GM12878 (cell line): ENCODE measurements around the gene RAB34. TPM values are rescaled to one million over a fixed set of nuclear protein-coding genes. Genes with fewer than 3 reads are reported as not detected.

Source experiments
- BCLAF1 ChIP-seq: fragments of 450-650 bp; IDR thresholded peaks from 2 replicates; pipeline ENCODE4 v1.6.1; 2017; ENCODE audit warnings: antibody characterized with exemption, mild to moderate bottlenecking, moderate library complexity
- CHD2 ChIP-seq: IDR thresholded peaks from 2 replicates; pipeline ENCODE4 v1.6.1; 2011; ENCODE audit warnings: low read depth, low read length, improper control_type of control experiment, borderline replicate concordance
- CREB1 ChIP-seq: IDR thresholded peaks from 2 replicates; pipeline ENCODE4 v1.6.1; 2012; ENCODE audit warnings: low read depth, mild to moderate bottlenecking, inconsistent platforms
- MTA2 ChIP-seq: fragments of 450-650 bp; IDR thresholded peaks from 2 replicates; pipeline ENCODE4 v1.6.1; 2016; ENCODE audit warnings: low read depth, mild to moderate bottlenecking, moderate library complexity
- PRDM15 ChIP-seq: fragments of 450-650 bp; formaldehyde crosslinking; IDR thresholded peaks from 2 replicates; pipeline ENCODE4 v1.4.0; 2020; ENCODE audit warnings: mild to moderate bottlenecking, moderate library complexity
- USF2 ChIP-seq: IDR thresholded peaks from 2 replicates; pipeline ENCODE4 v1.6.1; 2011; ENCODE audit warnings: low read depth, low read length, improper control_type of control experiment, borderline replicate concordance
- WRNIP1 ChIP-seq: IDR thresholded peaks from 2 replicates; pipeline ENCODE4 v1.6.1; 2011; ENCODE audit warnings: low read depth, low read length, improper control_type of control experiment, borderline replicate concordance
- ZNF592 ChIP-seq: fragments of 450-650 bp; IDR thresholded peaks from 2 replicates; pipeline ENCODE4 v1.6.1; 2017; ENCODE audit warnings: mild to moderate bottlenecking, moderate library complexity
- ZNF622 ChIP-seq: fragments of 450-650 bp; IDR thresholded peaks from 2 replicates; pipeline ENCODE4 v1.6.1; 2017; ENCODE audit warnings: mild to moderate bottlenecking, inconsistent platforms
- ZNF687 ChIP-seq: fragments of 450-650 bp; IDR thresholded peaks from 2 replicates; pipeline ENCODE4 v1.6.1; 2017; ENCODE audit warnings: mild to moderate bottlenecking, moderate library complexity
- ZSCAN29 ChIP-seq: fragments of 450-650 bp; IDR thresholded peaks from 2 replicates; pipeline ENCODE4 v1.6.1; 2017; ENCODE audit warnings: mild to moderate bottlenecking, moderate library complexity
- polyA plus RNA-seq, 11 experiments: library from polyadenylated mRNA; depleted of rRNA in 4 of 11; unstranded in 6 of 11; stranded (reverse) in 5 of 11; fragments of >200 nt; fragmentation: Nextera tagmentation in 4 of 11; fragmentation: Illumina TruSeq in 1 of 11; extraction: Ambion mirVana in 4 of 11; extraction: Trizol in 1 of 11; gene quantifications; 1 replicate in 1 of 11; 2 replicates in 10 of 11; pipeline versions ENCODE4 v1.2.1 to v1.2.3, GENCODE V29; 2011 to 2016; ENCODE audit warnings: inconsistent platforms in 2 of 11, missing spikeins in 2 of 11, low read depth in 1 of 11
- total RNA-seq, 4 experiments: library from RNA; depleted of rRNA in 3 of 4; stranded (reverse); fragments of >200 nt in 3 of 4; fragmentation: Illumina TruSeq in 1 of 4; extraction: Trizol in 1 of 4; gene quantifications; 2 replicates each; pipeline versions ENCODE4 v1.2.1 to v1.2.3, GENCODE V29; 2013 to 2021

Gene RAB34
- total and polyA plus RNA-seq, 10 of the 15 experiments (the other 5 are each of a cell fraction or from before 2014, with no cell fraction given), result 0.37 to 46.4 (median 32.8) TPM

GRCh38 chr17:28743243-28744103, 25.8 kb upstream of the RAB34 start, which contains the start of gene TRAF4 (continued):
- TF ChIP-seq BCLAF1 (peak; percentile 68; the same call in 1 of the 2 replicates), WRNIP1 (no peak), CHD2 (no peak; the same call in none of the 2 replicates), ZNF592 (peak; percentile 57; the same call in 1 of the 2 replicates), PRDM15 (CRISPR knock-in tag) (no peak), ZSCAN29 (peak; percentile 74; the same call in 1 of the 2 replicates), MTA2 (peak; percentile 10; the same call in 1 of the 2 replicates), CREB1 (no peak), ZNF622 (no peak), ZNF687 (no peak; the same call in 1 of the 2 replicates), USF2 (no peak)
